Lower lobe of right lung (tissue), 2 donors: ENCODE results near the gene C22orf23. TPM values are rescaled to one million over a fixed set of nuclear protein-coding genes. Genes with fewer than 3 reads are reported as not detected.

Experiments used
- ATAC-seq, 2 donors: fragments of 200-7000 bp; cut with Tn5 transposase; one replicate each; pipeline ENCODE4 v1.9.1; 2020 to 2022; ENCODE audit warnings: mild to moderate bottlenecking in 2 of 2, moderate library complexity in 2 of 2
- DNase-seq: peaks from one replicate; pipeline ENCODE4 v3.0.0-alpha.2; 2020
- H3K27ac ChIP-seq: fragments of 200-600 bp; one replicate; pipeline ENCODE4 v1.8.0; 2022
- H3K27me3 ChIP-seq: fragments of 200-600 bp; one replicate; pipeline ENCODE4 v1.8.0; 2022; ENCODE audit warnings: low read depth
- H3K36me3 ChIP-seq: fragments of 200-600 bp; one replicate; pipeline ENCODE4 v1.8.0; 2022; ENCODE audit warnings: mild to moderate bottlenecking
- H3K4me1 ChIP-seq: fragments of 200-600 bp; one replicate; pipeline ENCODE4 v1.8.0; 2022
- H3K4me3 ChIP-seq: fragments of 200-600 bp; one replicate; pipeline ENCODE4 v1.8.0; 2022; ENCODE audit warnings: mild to moderate bottlenecking
- H3K9me3 ChIP-seq: fragments of 200-600 bp; one replicate; pipeline ENCODE4 v1.8.0; 2022
- CTCF ChIP-seq: fragments of 200-600 bp; IDR thresholded peaks from one replicate; pipeline ENCODE4 v1.8.0; 2022; ENCODE audit warnings: antibody characterized with exemption, mild to moderate bottlenecking
- intact Hi-C: fragments of 100-400 bp; cut with DNase I; formaldehyde crosslinking; loops from one replicate; pipeline ENCODE4 v1.11.0; 2022
- total RNA-seq: library from RNA; stranded (reverse); fragmentation: NEBNext Ultra II Directional; extraction: Animal tissue kit (Norgen Biotek cat#: 25700); gene quantifications from one replicate; pipeline ENCODE4 v1.2.1, GENCODE V29; 2021
- donor health status: DM: no; HTN: yes; CAD: no; lungs with severe emphysema.

The C22orf23 gene
- total RNA-seq, 1 donor from 2014 or later: 1.2 TPM

- Histone ChIP-seq H3K27me3 (no peaks in the 10 kb centered on the region), H3K4me3 (no peak overlapping the region), H3K36me3 (peaks cover 42% of the 10 kb centered on the region), H3K27ac (no peak overlapping the region), H3K9me3 (no peaks in the 10 kb centered on the region), H3K4me1 (no peaks in the 10 kb centered on the region)
- DNase-seq (no peak), ATAC-seq (no peak)
- TF ChIP-seq CTCF: no peak
- intact Hi-C loops: no loop called here
Observed at GRCh38 chr22:37967637-37968451, 14.4 kb upstream of the C22orf23 start.

- Histone ChIP-seq H3K9me3 (no peaks in the 10 kb centered on the region), H3K36me3 (peaks cover 47% of the 10 kb centered on the region), H3K4me3 (no peak overlapping the region), H3K27ac (no peak overlapping the region), H3K4me1 (no peaks in the 10 kb centered on the region), H3K27me3 (no peaks in the 10 kb centered on the region)
- no peak for TF ChIP-seq CTCF
- intact Hi-C loops: no loop called here
- DNase-seq: no peak
- ATAC-seq: no peak
Observed at GRCh38 chr22:37967147-37967546, 13.7 kb upstream of the C22orf23 start.

- Histone ChIP-seq H3K9me3 (no peaks in the 10 kb centered on the region), H3K27me3 (no peaks in the 10 kb centered on the region), H3K4me1 (no peaks in the 10 kb centered on the region), H3K36me3 (peaks cover 57% of the 10 kb centered on the region), H3K27ac (no peak overlapping the region), H3K4me3 (no peak overlapping the region)
- intact Hi-C loops: no loop called here
- DNase-seq (no peak), ATAC-seq (peak in 1 of 2 donors; percentile 28)
- TF ChIP-seq CTCF: no peak
Observed at GRCh38 chr22:37965940-37966664, 12.7 kb upstream of the C22orf23 start.

GRCh38 chr22:37961062-37961461 lies 7.7 kb upstream of the C22orf23 start:
- no peak for ATAC-seq
- intact Hi-C loops: no loop called here
- peaks cover 72% of the 10 kb centered on the region for H3K36me3 ChIP-seq
- H3K4me3 ChIP-seq: no peak overlapping the region
- TF ChIP-seq CTCF: no peak
- no peak for DNase-seq
- no peaks in the 10 kb centered on the region for H3K27me3 ChIP-seq
- H3K4me1 ChIP-seq: no peaks in the 10 kb centered on the region
- no peaks in the 10 kb centered on the region for H3K9me3 ChIP-seq
- no peak overlapping the region for H3K27ac ChIP-seq

GRCh38 chr22:37959231-37959825 lies 5.9 kb upstream of the C22orf23 start:
- no peak overlapping the region for H3K4me3 ChIP-seq
- no peaks in the 10 kb centered on the region for H3K27me3 ChIP-seq
- DNase-seq (no peak), ATAC-seq (no peak)
- intact Hi-C loops: no loop called here
- no peaks in the 10 kb centered on the region for H3K9me3 ChIP-seq
- H3K36me3 ChIP-seq: peaks cover 71% of the 10 kb centered on the region
- no peak for TF ChIP-seq CTCF
- no peak overlapping the region for H3K27ac ChIP-seq
- H3K4me1 ChIP-seq: peaks cover 14% of the 10 kb centered on the region
